Medulla oblongata (tissue), 1 donor: ENCODE data around the gene SEPTIN5.

ENCODE experiments used
- DNase-seq: peaks from one replicate; pipeline ENCODE4 v3.0.0-alpha.2; 2015; ENCODE audit errors: extremely low spot score

SEPTIN5 gene

GRCh38 chr22:19760951-19761724 lies 46.8 kb downstream of the SEPTIN5 start:
- no peak for DNase-seq

- no peak for DNase-seq
Observed at GRCh38 chr22:19761725-19762567, 47.6 kb downstream of the SEPTIN5 start.

GRCh38 chr22:19762568-19763457 lies 48.5 kb downstream of the SEPTIN5 start:
- no peak for DNase-seq

DNA sequence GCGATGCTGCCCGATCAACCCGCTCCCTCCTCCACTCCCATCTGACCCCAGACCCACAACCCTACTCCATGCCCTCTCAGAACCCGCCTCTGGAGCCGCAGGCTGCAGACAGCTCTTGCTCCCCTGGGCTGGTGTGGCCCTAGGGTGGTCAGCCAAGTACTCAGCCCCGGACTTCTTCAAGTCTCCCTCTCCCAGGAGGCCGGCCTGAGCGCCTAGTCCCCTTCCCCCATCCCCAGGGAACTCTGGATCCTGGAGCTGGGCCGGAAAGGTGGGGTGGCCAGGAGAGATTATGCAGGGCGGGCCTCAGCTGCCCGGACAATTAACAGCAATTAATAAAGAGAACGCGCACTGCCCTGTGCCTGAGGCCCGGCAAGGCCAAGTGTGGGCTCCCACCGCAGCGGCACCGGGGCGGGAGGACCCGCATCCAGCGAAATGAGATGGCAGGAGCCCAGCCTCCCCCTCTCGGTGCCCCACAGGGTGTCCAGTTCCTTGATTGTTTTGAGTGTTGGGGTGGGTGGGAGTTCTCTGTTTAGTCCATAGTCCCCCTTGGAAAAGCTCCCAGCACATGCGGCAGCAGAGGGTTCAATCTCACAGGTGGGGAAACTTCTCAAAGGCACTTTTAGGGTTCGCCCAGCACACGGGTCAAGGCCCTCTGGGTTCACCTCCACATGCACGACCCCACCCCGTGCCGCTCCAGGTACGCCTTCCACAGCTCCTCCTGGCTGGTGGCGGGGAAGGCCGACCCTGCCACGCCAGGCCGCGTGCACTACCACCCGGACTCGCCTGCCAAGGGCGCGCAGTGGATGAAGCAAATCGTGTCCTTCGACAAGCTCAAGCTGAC lies 49.4 kb downstream of the SEPTIN5 start:
- no peak for DNase-seq

DNA sequence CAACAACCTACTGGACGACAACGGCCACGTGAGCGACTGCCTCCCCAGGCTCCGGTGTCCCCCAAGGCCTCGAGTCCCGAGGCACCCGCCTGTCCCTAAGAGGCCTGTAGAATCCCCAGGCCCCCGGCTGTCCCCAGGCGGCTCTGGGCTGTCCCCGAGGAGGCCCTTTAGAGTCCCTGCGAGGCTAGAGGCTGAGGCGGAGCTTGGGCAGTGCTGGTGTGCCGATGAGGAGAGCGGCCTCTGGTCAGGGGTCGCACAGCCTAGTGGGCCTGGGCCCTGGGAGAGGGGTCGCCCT lies 49.9 kb downstream of the SEPTIN5 start:
- no peak for DNase-seq

DNA sequence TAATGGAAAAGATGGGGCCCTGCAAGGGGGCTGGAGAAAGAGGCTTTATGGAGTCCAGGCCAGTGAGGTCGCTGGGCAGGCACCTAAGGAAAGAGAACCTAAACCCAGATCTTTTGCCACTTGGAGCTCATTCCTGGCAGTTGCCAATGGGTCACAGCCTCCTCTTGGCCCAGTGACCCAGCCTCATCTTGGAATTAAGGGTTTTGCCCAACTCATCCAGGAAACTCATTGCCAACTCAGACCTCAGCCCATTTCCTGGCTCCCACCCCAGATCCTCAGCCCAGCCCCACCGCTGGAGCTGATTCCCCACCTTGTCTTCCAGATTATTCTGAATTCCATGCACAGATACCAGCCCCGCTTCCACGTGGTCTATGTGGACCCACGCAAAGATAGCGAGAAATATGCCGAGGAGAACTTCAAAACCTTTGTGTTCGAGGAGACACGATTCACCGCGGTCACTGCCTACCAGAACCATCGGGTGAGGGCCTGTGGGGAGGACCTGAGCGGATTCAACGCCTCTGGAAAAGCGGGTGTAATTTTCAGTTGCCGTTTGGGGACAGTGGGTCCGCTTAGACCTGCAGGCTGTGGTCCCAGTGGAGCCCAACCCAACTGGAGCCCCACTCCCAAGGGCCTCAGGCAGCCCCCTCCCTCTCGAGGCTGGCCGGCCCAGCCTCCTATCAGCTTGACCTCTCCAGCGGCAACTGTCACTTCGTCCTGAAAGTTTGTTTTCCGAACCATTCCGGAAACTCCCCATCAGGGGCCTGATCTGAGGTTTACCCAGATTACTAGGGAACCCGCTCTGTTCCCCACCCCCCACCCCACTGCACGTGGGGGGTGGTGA lies 50.6 kb downstream of the SEPTIN5 start:
- DNase-seq, result no peak

GRCh38 chr22:19765477-19766239 lies 51.4 kb downstream of the SEPTIN5 start:
- DNase-seq, result no peak

DNA sequence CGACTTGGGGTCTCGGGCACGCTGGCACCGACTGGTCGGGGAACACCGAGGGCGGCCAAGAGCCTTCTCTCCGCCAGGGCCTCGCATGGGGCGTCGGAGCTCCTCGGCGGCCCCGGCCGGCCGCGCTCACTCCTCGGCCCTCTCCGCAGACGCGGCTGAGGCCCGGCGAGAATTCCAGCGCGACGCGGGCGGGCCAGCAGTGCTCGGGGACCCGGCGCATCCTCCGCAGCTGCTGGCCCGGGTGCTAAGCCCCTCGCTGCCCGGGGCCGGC lies 51.9 kb downstream of the SEPTIN5 start:
- DNase-seq, result no peak

DNA sequence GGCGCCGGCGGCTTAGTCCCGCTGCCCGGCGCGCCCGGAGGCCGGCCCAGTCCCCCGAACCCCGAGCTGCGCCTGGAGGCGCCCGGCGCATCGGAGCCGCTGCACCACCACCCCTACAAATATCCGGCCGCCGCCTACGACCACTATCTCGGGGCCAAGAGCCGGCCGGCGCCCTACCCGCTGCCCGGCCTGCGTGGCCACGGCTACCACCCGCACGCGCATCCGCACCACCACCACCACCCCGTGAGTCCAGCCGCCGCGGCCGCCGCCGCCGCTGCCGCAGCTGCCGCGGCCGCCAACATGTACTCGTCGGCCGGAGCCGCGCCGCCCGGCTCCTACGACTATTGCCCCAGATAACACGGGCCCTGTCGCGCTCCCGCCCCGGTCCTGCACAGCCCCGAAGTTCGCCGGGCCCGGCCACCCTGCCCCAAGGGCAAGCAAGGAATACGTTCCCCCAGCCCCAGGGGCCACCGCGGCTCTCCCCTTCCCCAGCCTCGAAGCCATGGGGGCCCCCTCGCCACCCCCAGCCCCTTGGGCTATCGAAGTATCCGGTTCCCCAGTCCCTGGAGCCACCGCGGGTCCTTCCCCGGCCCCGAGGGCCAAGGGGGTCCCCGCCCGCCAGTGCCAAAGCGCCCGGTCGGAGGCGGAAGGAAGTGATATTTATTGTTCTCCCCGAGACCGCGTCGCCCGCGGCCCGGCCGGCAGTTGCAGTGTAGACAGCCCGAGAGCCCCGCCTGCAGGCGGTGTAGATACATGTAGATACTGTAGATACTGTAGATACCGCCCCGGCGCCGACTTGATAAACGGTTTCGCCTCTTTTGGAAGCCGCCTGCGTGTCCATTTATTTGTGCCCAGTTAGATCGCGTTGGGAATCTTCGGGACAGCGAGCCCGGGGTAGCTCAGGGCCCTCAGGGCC lies 52.5 kb downstream of the SEPTIN5 start:
- DNase-seq, result no peak

DNA sequence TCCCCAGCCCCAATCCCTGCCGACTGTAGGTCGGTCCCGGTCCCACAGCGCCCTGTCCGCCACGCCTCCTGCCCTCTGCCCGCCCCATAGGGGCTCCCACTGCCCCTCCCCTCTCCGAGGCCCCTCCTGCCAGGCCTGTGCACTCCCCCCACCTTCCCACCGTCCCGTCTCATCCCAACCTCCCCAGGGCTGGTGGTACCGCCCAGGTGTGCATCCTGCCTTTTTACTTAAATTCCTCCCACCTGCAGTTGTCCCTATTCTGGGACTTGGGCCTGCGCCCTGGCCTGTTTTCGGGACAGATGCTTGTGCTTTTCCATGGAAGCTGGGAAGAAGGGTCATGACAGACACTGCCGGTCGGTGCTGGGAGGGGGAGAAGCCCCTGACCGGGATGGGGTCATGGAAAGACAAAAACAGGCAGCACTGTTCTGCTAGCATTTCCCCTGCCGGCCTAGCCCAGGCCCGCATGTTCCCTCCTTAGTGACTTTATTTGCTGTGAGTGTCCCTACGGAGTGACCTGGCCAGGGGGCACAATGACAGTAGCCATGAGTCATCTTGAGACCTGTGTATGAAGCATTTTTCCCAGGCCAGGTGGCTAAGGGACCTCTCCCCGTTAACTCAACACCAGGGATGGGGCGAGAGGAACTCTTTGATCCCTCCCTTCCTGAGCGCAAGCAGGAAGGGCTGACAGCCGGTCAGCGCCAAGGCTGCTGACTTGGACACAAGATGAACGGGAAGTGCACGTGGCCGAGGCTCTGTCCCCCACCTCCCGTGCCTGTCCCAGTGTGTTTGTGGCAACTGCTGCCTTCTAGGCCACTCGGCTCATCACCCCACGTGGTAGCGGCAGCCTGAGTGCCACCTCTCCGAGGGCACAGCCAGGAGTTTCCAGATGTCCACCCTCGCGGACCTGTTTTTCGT lies 53.4 kb downstream of the SEPTIN5 start:
- DNase-seq, result no peak

DNA sequence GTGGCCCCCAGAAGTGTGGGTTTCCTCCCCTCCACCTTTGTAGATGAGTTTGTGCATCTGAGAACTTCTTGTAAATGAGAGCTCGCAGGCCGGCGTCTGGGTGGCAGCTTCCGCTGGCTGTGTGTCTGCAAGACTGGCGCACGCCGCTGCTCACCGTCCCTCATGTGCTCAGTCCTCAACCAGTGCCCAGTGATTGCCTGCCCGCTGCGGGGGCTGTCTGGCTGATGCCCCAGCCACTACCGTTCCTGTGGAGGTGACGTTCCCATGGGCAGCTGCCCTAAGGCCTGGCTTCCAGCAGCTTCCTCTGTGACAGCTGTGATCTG lies 55.1 kb downstream of the SEPTIN5 start:
- DNase-seq, result no peak

DNA sequence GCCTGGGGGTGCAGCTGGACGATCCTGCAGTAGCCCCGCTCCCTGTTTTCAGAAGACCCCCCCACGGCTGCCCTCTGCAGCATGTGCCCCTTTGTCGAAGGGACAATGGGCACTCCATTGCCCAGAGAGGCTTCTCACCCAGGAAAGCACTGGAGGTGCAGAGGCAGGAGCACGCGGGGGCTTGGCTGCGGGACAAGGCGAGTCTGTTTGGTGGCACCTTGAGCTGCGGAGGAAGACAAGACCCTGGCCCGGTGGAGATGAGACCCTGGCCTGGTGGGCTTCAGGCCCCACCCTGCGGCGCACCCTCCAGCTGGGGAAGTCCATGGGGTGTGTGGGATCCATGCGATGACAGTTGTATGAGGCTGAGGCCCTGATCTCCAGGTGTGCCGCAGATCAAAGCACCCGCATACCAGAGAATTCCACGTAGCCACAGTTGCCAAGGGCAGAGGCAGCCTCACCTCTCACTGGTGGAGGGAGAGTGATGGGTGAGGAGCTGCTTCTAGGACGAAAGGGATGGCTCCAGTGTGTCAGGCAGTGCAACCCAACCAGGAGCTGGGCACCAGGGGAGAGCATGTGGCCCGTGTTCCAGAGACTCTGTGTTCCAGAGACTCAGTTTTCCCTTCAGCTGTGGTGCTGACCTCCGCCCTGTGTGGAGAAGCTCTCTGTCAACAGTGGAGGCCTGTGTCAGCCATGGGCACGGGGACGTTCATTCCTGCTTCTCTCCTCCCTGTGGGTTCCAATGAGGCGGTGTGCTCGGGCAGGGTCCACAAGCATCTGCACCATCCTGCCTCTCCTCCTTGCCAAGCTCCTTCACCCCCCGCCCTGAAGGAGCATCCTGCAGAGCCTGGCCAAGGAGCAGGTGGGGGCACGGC lies 56.3 kb downstream of the SEPTIN5 start:
- no peak for DNase-seq

DNA sequence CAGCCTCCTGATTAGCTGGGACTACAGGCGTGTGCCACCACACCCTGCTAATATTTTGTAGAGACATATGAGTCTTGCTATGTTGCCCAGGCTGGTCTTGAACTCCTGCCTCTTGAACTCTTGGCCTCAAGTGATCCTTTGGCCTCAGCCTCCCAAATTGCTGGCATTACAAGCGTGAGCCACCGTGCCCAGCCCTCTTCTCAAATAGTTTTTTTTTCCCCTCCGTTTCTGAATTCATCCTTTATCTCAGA lies 58.0 kb downstream of the SEPTIN5 start:
- no peak for DNase-seq
